IMR-90 (cell line): Measurements from ENCODE around the gene TFPI.

Experiments
- BHLHE40 ChIP-seq: fragments of 150-350 bp; IDR thresholded peaks from 2 replicates; pipeline ENCODE4 v1.6.1; 2016; ENCODE audit warnings: mild to moderate bottlenecking, low read depth, low read length
- CEBPB ChIP-seq: IDR thresholded peaks from 2 replicates; pipeline ENCODE4 v1.6.1; 2012; ENCODE audit warnings: low read depth, low read length, improper control_type of control experiment
- CHD1 ChIP-seq: IDR thresholded peaks from 2 replicates; pipeline ENCODE4 v1.6.1; 2012; ENCODE audit warnings: low read depth, low read length, improper control_type of control experiment
- FOS ChIP-seq: fragments of 150-350 bp; IDR thresholded peaks from 2 replicates; pipeline ENCODE4 v1.6.1; 2016; ENCODE audit warnings: low read depth, low read length
- MAFK ChIP-seq: IDR thresholded peaks from 2 replicates; pipeline ENCODE4 v1.6.1; 2012; ENCODE audit warnings: low read depth, low read length, improper control_type of control experiment
- MAZ ChIP-seq: IDR thresholded peaks from 2 replicates; pipeline ENCODE4 v1.6.1; 2012; ENCODE audit warnings: low read depth, mild to moderate bottlenecking, low read length, improper control_type of control experiment, moderate library complexity, borderline replicate concordance
- MXI1 ChIP-seq: IDR thresholded peaks from 2 replicates; pipeline ENCODE4 v1.6.1; 2012; ENCODE audit warnings: low read depth, mild to moderate bottlenecking, low read length, moderate library complexity, borderline replicate concordance
- NFE2L2 ChIP-seq: fragments of 150-350 bp; IDR thresholded peaks from 2 replicates; pipeline ENCODE4 v1.6.1; 2016; ENCODE audit warnings: low read depth, mild to moderate bottlenecking, low read length
- POLR2A ChIP-seq: IDR thresholded peaks from 2 replicates; pipeline ENCODE4 v1.6.1; 2012; ENCODE audit warnings: mild to moderate bottlenecking, low read depth, low read length
- RAD21 ChIP-seq: IDR thresholded peaks from 2 replicates; pipeline ENCODE4 v1.6.1; 2012; ENCODE audit warnings: low read length, improper control_type of control experiment
- RCOR1 ChIP-seq: IDR thresholded peaks from 2 replicates; pipeline ENCODE4 v1.6.1; 2012; ENCODE audit warnings: mild to moderate bottlenecking, low read length, improper control_type of control experiment; ENCODE audit not compliant: insufficient replicate concordance
- RFX5 ChIP-seq: IDR thresholded peaks from 2 replicates; pipeline ENCODE4 v1.8.0; 2012; ENCODE audit warnings: low read depth, mild to moderate bottlenecking, low read length, moderate library complexity
- SMC3 ChIP-seq: fragments of 150-350 bp; IDR thresholded peaks from 2 replicates; pipeline ENCODE4 v1.6.1; 2016; ENCODE audit warnings: low read depth, mild to moderate bottlenecking, antibody characterized with exemption, low read length, moderate library complexity
- TF ChIP-seq, protein P1 (sequence below): conservative IDR thresholded peaks from 2 replicates; pipeline ENCODE4 v1.5.1; 2012; ENCODE audit warnings: mild to moderate bottlenecking, low read depth, low read length, improper control_type of control experiment

DNA sequence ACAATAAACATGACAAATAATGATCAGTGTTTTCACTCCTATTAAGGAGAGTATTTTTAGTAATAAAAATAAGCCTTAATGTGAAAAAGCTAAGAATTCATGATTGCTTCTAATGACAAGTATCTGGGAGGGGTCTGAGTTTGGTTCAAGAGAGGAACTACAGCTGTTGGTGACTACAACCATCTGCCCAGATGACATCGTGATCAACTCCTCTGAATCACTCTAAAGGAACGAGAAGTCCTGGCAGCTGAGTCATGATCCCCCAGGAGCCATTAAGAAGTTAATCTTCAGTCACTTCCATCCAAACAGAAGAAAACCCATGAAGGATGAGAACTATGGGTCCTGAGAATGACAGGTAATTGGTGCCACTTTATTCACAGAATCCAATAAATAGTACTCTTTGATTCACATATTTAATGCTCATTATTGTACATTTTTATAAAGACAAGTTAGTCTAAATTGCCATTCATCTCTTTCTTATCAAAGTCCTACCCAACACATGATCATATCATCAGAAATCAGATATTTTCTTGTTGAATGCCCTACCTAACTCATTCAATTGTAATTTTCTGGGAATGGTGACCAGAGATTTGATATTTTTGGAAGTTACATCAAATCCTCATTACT is 6.8 kb downstream of the TFPI start:
- TF ChIP-seq, protein P1, sequence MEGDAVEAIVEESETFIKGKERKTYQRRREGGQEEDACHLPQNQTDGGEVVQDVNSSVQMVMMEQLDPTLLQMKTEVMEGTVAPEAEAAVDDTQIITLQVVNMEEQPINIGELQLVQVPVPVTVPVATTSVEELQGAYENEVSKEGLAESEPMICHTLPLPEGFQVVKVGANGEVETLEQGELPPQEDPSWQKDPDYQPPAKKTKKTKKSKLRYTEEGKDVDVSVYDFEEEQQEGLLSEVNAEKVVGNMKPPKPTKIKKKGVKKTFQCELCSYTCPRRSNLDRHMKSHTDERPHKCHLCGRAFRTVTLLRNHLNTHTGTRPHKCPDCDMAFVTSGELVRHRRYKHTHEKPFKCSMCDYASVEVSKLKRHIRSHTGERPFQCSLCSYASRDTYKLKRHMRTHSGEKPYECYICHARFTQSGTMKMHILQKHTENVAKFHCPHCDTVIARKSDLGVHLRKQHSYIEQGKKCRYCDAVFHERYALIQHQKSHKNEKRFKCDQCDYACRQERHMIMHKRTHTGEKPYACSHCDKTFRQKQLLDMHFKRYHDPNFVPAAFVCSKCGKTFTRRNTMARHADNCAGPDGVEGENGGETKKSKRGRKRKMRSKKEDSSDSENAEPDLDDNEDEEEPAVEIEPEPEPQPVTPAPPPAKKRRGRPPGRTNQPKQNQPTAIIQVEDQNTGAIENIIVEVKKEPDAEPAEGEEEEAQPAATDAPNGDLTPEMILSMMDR, result no peak
- TF ChIP-seq MXI1 (no peak), RAD21 (no peak), BHLHE40 (no peak), POLR2A (no peak), RFX5 (no peak), SMC3 (no peak), MAFK (no peak), CEBPB (no peak), RCOR1 (peak; percentile 41), MAZ (peak; percentile 43; the same call in 1 of the 2 replicates), NFE2L2 (peak; percentile 65; the same call in 1 of the 2 replicates), CHD1 (no peak), FOS (peak; percentile 87)
